CD4-positive, alpha-beta memory T cell (primary cell): ENCODE results near the gene COL7A1. TPM values are rescaled to one million over a fixed set of nuclear protein-coding genes. Genes with fewer than 3 reads are reported as not detected.
A peak's percentile ranks its signal among the peaks of the same experiment; 100 is the strongest.

Experiments used
- CTCF ChIA-PET: fragments of 350-600 bp; sonication (Branson Sonifier 250); formaldehyde crosslinking; loops from one replicate; lab custom pipeline; 2021; ENCODE audit warnings: inconsistent platforms; ENCODE audit not compliant: partially characterized antibody; lab: Charles Lee
- POLR2A ChIA-PET: fragments of 350-600 bp; sonication (Branson Sonifier 250); formaldehyde crosslinking; loops from one replicate; lab custom pipeline; 2021; ENCODE audit not compliant: partially characterized antibody; lab: Charles Lee
- DNase-seq, 5 donors: peaks; one replicate each; pipeline versions ENCODE4 v3.0.0 to v3.0.0-alpha.2; 2020 to 2022; ENCODE audit warnings: mixed read lengths in 1 of 5
- H3K27ac ChIP-seq: one replicate; pipeline ENCODE4 v1.7.0; 2013; ENCODE audit warnings: low read depth, low read length
- H3K27me3 ChIP-seq: 2 replicates; pipeline ENCODE4 v1.7.0; 2013; ENCODE audit warnings: mild to moderate bottlenecking, low read length, moderate library complexity; ENCODE audit not compliant: insufficient read depth
- H3K36me3 ChIP-seq: 2 replicates; pipeline ENCODE4 v1.7.0; 2013; ENCODE audit warnings: mild to moderate bottlenecking, low read length, moderate library complexity; ENCODE audit not compliant: insufficient read depth
- H3K4me1 ChIP-seq: 2 replicates; pipeline ENCODE4 v1.7.0; 2013; ENCODE audit warnings: mild to moderate bottlenecking, low read length, moderate library complexity; ENCODE audit not compliant: insufficient read depth
- H3K4me3 ChIP-seq, 2 donors: one replicate each; pipeline ENCODE4 v1.7.0; 2013; ENCODE audit warnings: low read length in 2 of 2, mild to moderate bottlenecking in 1 of 2
- H3K9me3 ChIP-seq, 2 donors: one replicate each; pipeline ENCODE4 v1.7.0; 2013; ENCODE audit warnings: low read length in 2 of 2, control low read depth in 1 of 2; ENCODE audit not compliant: control insufficient read depth in 1 of 2
- H3K27ac Mint-ChIP-seq, 7 donors: one replicate each; pipeline ENCODE4 v1.8.0; 2020 to 2021; ENCODE audit warnings: mixed read lengths in 7 of 7, mild to moderate bottlenecking in 6 of 7, inconsistent platforms in 3 of 7, moderate library complexity in 3 of 7
- H3K27me3 Mint-ChIP-seq, 2 donors: one replicate each; pipeline ENCODE4 v1.8.0; 2020 to 2021; ENCODE audit warnings: mixed read lengths in 2 of 2
- H3K36me3 Mint-ChIP-seq, 2 donors: one replicate each; pipeline ENCODE4 v1.8.0; 2020 to 2021; ENCODE audit warnings: mixed read lengths in 2 of 2, inconsistent platforms in 1 of 2, mild to moderate bottlenecking in 1 of 2
- H3K4me1 Mint-ChIP-seq, 4 donors: one replicate each; pipeline ENCODE4 v1.8.0; 2020 to 2021; ENCODE audit warnings: mixed read lengths in 4 of 4, mild to moderate bottlenecking in 1 of 4
- H3K4me3 Mint-ChIP-seq, 8 donors: one replicate each; pipeline ENCODE4 v1.8.0; 2020 to 2021; ENCODE audit warnings: mixed read lengths in 8 of 8, mild to moderate bottlenecking in 7 of 8, moderate library complexity in 6 of 8, inconsistent platforms in 3 of 8
- H3K9me3 Mint-ChIP-seq, 8 donors: one replicate each; pipeline ENCODE4 v1.8.0; 2020 to 2021; ENCODE audit warnings: mixed read lengths in 8 of 8, mild to moderate bottlenecking in 5 of 8, inconsistent platforms in 3 of 8, moderate library complexity in 1 of 8
- intact Hi-C: fragments of 100-400 bp; cut with micrococcal nuclease; formaldehyde crosslinking; loops from one replicate; pipeline ENCODE4 v1.15.1; 2023
- polyA plus RNA-seq, 2 donors: library from polyadenylated mRNA; unstranded; fragments of 300-500 nt; fragmentation: Illumina TruSeq; gene quantifications; one replicate each; pipeline ENCODE4 v1.2.3, GENCODE V29; 2021
- total RNA-seq, 2 experiments: library from RNA; stranded (reverse); gene quantifications; one replicate each; pipeline ENCODE4 v1.2.3, GENCODE V29; 2021

The COL7A1 gene
- total RNA-seq (1 to 10 TPM; 1.2 to 1.9 TPM), polyA plus RNA-seq (not detected)

GRCh38 chr3:48595075-48595525, at the start of gene COL7A1:
Gene COL7A1, minus strand, starts transcription at chr3:48595329. Its CDS starts 170 bp downstream, at chr3:48595159.
- H3K27ac ChIP-seq, result no peak within 1 kb of the TSS
- H3K36me3 Mint-ChIP-seq, result peaks cover 4 to 20% of the 10 kb centered on the region in 2 donors
- H3K9me3 ChIP-seq, result no peaks in the 10 kb centered on the region
- H3K4me3 Mint-ChIP-seq, result peak within 1 kb of the TSS in 2 of 8 donors; percentile 20 to 43
- H3K4me3 ChIP-seq, result no peak within 1 kb of the TSS
- H3K4me1 ChIP-seq, result no peaks in the 10 kb centered on the region
- peak within 1 kb of the TSS in 2 of 7 donors; percentile 33 to 57 for H3K27ac Mint-ChIP-seq
- H3K36me3 ChIP-seq, result peaks cover 12% of the 10 kb centered on the region
- peaks cover 0 to 2% (median 0%) of the 10 kb centered on the region in 8 donors for H3K9me3 Mint-ChIP-seq
- no peaks in the 10 kb centered on the region for H3K27me3 ChIP-seq
- CTCF ChIA-PET, result interaction anchor here (1.0 kb wide), 1 partner anchor 470 kb away, joined by 3 read pairs; no protein-coding TSS in a partner anchor
- H3K4me1 Mint-ChIP-seq, result peaks cover 0 to 6% (median 3%) of the 10 kb centered on the region in 4 donors
- intact Hi-C loops, result no loop called here
- no peak for DNase-seq
- peaks cover 6 to 14% of the 10 kb centered on the region in 2 donors for H3K27me3 Mint-ChIP-seq
- POLR2A ChIA-PET, result no interaction called here

GRCh38 chr3:48642605-48643004, 47.5 kb upstream of the COL7A1 start:
- peaks cover 0 to 1% of the 10 kb centered on the region in 2 donors for H3K27me3 Mint-ChIP-seq
- ChIA-PET CTCF (no interaction called here), POLR2A (no interaction called here)
- peak in 1 of 5 donors; percentile 6 for DNase-seq
- Histone ChIP-seq H3K27me3 (no peaks in the 10 kb centered on the region), H3K4me3 (no peak overlapping the region), H3K36me3 (no peaks in the 10 kb centered on the region), H3K4me1 (no peaks in the 10 kb centered on the region), H3K27ac (no peak overlapping the region), H3K9me3 (no peaks in the 10 kb centered on the region)
- H3K4me3 Mint-ChIP-seq, result no peak overlapping the region
- H3K4me1 Mint-ChIP-seq, result no peaks in the 10 kb centered on the region
- H3K36me3 Mint-ChIP-seq, result no peaks in the 10 kb centered on the region
- H3K9me3 Mint-ChIP-seq, result peaks cover 0 to 2% (median 0%) of the 10 kb centered on the region in 8 donors
- intact Hi-C loops, result no loop called here
- H3K27ac Mint-ChIP-seq, result no peak overlapping the region

GRCh38 chr3:48641396-48641795, 46.3 kb upstream of the COL7A1 start:
- H3K4me1 Mint-ChIP-seq, result peaks cover 0 to 7% (median under 1%) of the 10 kb centered on the region in 4 donors
- no peaks in the 10 kb centered on the region for H3K27me3 ChIP-seq
- H3K9me3 ChIP-seq, result no peaks in the 10 kb centered on the region
- H3K36me3 ChIP-seq, result no peaks in the 10 kb centered on the region
- ChIA-PET CTCF (no interaction called here), POLR2A (no interaction called here)
- H3K4me1 ChIP-seq, result peaks cover under 1% of the 10 kb centered on the region
- DNase-seq, result no peak
- H3K36me3 Mint-ChIP-seq, result no peaks in the 10 kb centered on the region
- H3K4me3 Mint-ChIP-seq, result no peak overlapping the region
- H3K27me3 Mint-ChIP-seq, result peaks cover 0 to 1% of the 10 kb centered on the region in 2 donors
- H3K27ac ChIP-seq, result no peak overlapping the region
- H3K4me3 ChIP-seq, result no peak overlapping the region
- H3K27ac Mint-ChIP-seq, result no peak overlapping the region
- H3K9me3 Mint-ChIP-seq, result peaks cover 0 to 2% (median 0%) of the 10 kb centered on the region in 8 donors
- intact Hi-C loops, result no loop called here

- POLR2A ChIA-PET, result no interaction called here
- Histone ChIP-seq H3K27me3 (no peaks in the 10 kb centered on the region), H3K9me3 (no peaks in the 10 kb centered on the region), H3K4me3 (no peak overlapping the region), H3K27ac (no peak overlapping the region), H3K4me1 (peaks cover 9% of the 10 kb centered on the region), H3K36me3 (no peaks in the 10 kb centered on the region)
- intact Hi-C loops, result no loop called here
- DNase-seq, result no peak
- CTCF ChIA-PET, result no interaction called here
- H3K27ac Mint-ChIP-seq, result no peak overlapping the region
- H3K4me1 Mint-ChIP-seq, result peaks cover 0 to 12% (median 7%) of the 10 kb centered on the region in 4 donors
- H3K36me3 Mint-ChIP-seq, result no peaks in the 10 kb centered on the region
- peaks cover 0 to 1% of the 10 kb centered on the region in 2 donors for H3K27me3 Mint-ChIP-seq
- peaks cover 0 to 2% (median 0%) of the 10 kb centered on the region in 8 donors for H3K9me3 Mint-ChIP-seq
- H3K4me3 Mint-ChIP-seq, result no peak overlapping the region
These were observed 44.9 kb upstream of the COL7A1 start for GRCh38 chr3:48639944-48640606.

- DNase-seq, result peak in 1 of 5 donors; percentile 6
- H3K36me3 Mint-ChIP-seq, result no peaks in the 10 kb centered on the region
- H3K4me3 Mint-ChIP-seq, result peak overlapping the region in 5 of 8 donors; percentile 1 to 91 (median 43)
- POLR2A ChIA-PET, result no interaction called here
- peaks cover 0 to 2% (median 0%) of the 10 kb centered on the region in 8 donors for H3K9me3 Mint-ChIP-seq
- peak overlapping the region in 1 of 7 donors; percentile 48 for H3K27ac Mint-ChIP-seq
- intact Hi-C loops, result no loop called here
- peaks cover 0 to 1% of the 10 kb centered on the region in 2 donors for H3K27me3 Mint-ChIP-seq
- Histone ChIP-seq H3K27me3 (no peaks in the 10 kb centered on the region), H3K4me1 (peaks cover 18% of the 10 kb centered on the region), H3K27ac (no peak overlapping the region), H3K4me3 (no peak overlapping the region), H3K36me3 (no peaks in the 10 kb centered on the region), H3K9me3 (no peaks in the 10 kb centered on the region)
- CTCF ChIA-PET, result no interaction called here
- peaks cover 3 to 25% (median 15%) of the 10 kb centered on the region in 4 donors for H3K4me1 Mint-ChIP-seq
These were observed 42.2 kb upstream of the COL7A1 start for GRCh38 chr3:48637305-48637704.

- Histone ChIP-seq H3K36me3 (no peaks in the 10 kb centered on the region), H3K9me3 (no peaks in the 10 kb centered on the region), H3K4me3 (peak overlapping the region; percentile 57 to 91), H3K27ac (peak overlapping the region; percentile 60), H3K27me3 (no peaks in the 10 kb centered on the region), H3K4me1 (peaks cover 18% of the 10 kb centered on the region)
- POLR2A ChIA-PET, result interaction anchor here (0.5 to 2.6 kb wide), 8 partner anchors 21 to 393 kb away, joined by 3 to 14 read pairs (median 6); partner anchors contain the start of genes CCDC51, CELSR3, IMPDH2 and PFKFB4
- Mint-ChIP-seq H3K27me3 (peaks cover 0 to 1% of the 10 kb centered on the region in 2 donors), H3K4me1 (peaks cover 3 to 25% (median 15%) of the 10 kb centered on the region in 4 donors), H3K36me3 (peaks cover 0 to 4% of the 10 kb centered on the region in 2 donors), H3K27ac (peak overlapping the region in 3 of 7 donors; percentile 4 to 74 (median 29)), H3K9me3 (no peaks in the 10 kb centered on the region), H3K4me3 (peak overlapping the region; percentile 86 to 92 (median 89))
- intact Hi-C loops, result no loop called here
- CTCF ChIA-PET, result interaction anchor here (0.5 to 1.7 kb wide), 10 partner anchors 12 to 299 kb away, joined by 3 to 7 read pairs (median 4); partner anchors contain the start of gene TMEM89
- DNase-seq, result peak in 1 of 5 donors; percentile 12
These were observed 41.1 kb upstream of the COL7A1 start for GRCh38 chr3:48636149-48636655.
